PC-3 (cell line): ENCODE results near the gene ISM1. TPM values are rescaled to one million over a fixed set of nuclear protein-coding genes. Genes with fewer than 3 reads are reported as not detected.

ENCODE experiments used
- ATAC-seq: fragments of 200-7000 bp; cut with Tn5 transposase; 2 replicates; pipeline ENCODE4 v1.9.1; 2020; ENCODE audit warnings: mild to moderate bottlenecking, moderate library complexity
- BruUV-seq: library from RNA; stranded (reverse); fragments of 400-500 nt; replicated peaks from 2 replicates; lab custom pipeline; 2021; lab: Mats Ljungman, UMichigan
- CTCF ChIA-PET: fragments of 300-600 bp; sonication (Branson Sonifier 250); formaldehyde crosslinking; loops from one replicate; lab custom pipeline; 2022; ENCODE audit warnings: antibody characterized with exemption; lab: Charles Lee
- POLR2A ChIA-PET: fragments of 300-600 bp; sonication (Branson Sonifier 250); formaldehyde crosslinking; loops from one replicate; lab custom pipeline; 2022; ENCODE audit warnings: antibody characterized with exemption; ENCODE audit not compliant: unreplicated experiment; lab: Charles Lee
- DNase-seq: peaks from one replicate; pipeline ENCODE4 v3.0.0-alpha.2; 2015
- H2AFZ ChIP-seq: fragments of 300-600 bp; sonication (generic); 2 replicates; pipeline ENCODE4 v1.6.0; 2016; ENCODE audit warnings: antibody characterized with exemption, low read length
- H3F3A ChIP-seq: fragments of 300-600 bp; sonication (generic); one replicate; pipeline ENCODE4 v1.6.0; 2017; ENCODE audit warnings: antibody characterized with exemption, low read length, control low read depth, mild to moderate bottlenecking; ENCODE audit not compliant: unreplicated experiment
- H3K27ac ChIP-seq: fragments of 300-600 bp; sonication (generic); 2 replicates; pipeline ENCODE4 v1.5.1; 2016; ENCODE audit warnings: mild to moderate bottlenecking, low read length
- H3K27me3 ChIP-seq: fragments of 300-600 bp; sonication (generic); 2 replicates; pipeline ENCODE4 v1.6.1; 2016; ENCODE audit warnings: low read length, mixed read lengths
- H3K36me3 ChIP-seq: fragments of 300-600 bp; sonication (generic); 2 replicates; pipeline ENCODE4 v1.6.1; 2016; ENCODE audit warnings: low read depth, mixed run types, low read length, mixed read lengths
- H3K4me1 ChIP-seq: fragments of 300-600 bp; sonication (generic); 2 replicates; pipeline ENCODE4 v1.5.1; 2016; ENCODE audit warnings: low read length; ENCODE audit not compliant: insufficient read depth
- H3K4me2 ChIP-seq: fragments of 300-600 bp; sonication (generic); 2 replicates; pipeline ENCODE4 v1.6.0; 2016; ENCODE audit warnings: low read length
- H3K4me3 ChIP-seq: fragments of 300-600 bp; sonication (generic); 2 replicates; pipeline ENCODE4 v1.5.1; 2016; ENCODE audit warnings: mild to moderate bottlenecking, low read length, mixed read lengths
- H3K79me2 ChIP-seq: fragments of 300-600 bp; sonication (generic); 2 replicates; pipeline ENCODE4 v1.6.1; 2017; ENCODE audit warnings: low read length, mixed read lengths
- H3K9ac ChIP-seq: fragments of 300-600 bp; sonication (generic); 2 replicates; pipeline ENCODE4 v1.6.0; 2016; ENCODE audit warnings: mild to moderate bottlenecking, low read length
- H3K9me2 ChIP-seq: fragments of 300-600 bp; sonication (generic); replicated peaks from 2 replicates; pipeline ENCODE4 v1.6.1; 2016; ENCODE audit warnings: mixed run types, low read length, mixed read lengths
- H3K9me3 ChIP-seq: fragments of 300-600 bp; sonication (generic); 2 replicates; pipeline ENCODE4 v1.6.1; 2016; ENCODE audit warnings: low read length, mixed read lengths
- H4K20me1 ChIP-seq: fragments of 300-600 bp; sonication (generic); 2 replicates; pipeline ENCODE4 v1.6.1; 2016; ENCODE audit warnings: low read length, mixed read lengths
- CTCF ChIP-seq: fragments of 300-600 bp; sonication (generic); conservative IDR thresholded peaks from 2 replicates; pipeline ENCODE4 v1.5.1; 2017; ENCODE audit warnings: antibody characterized with exemption, low read depth, mild to moderate bottlenecking, low read length
- EZH2 ChIP-seq: fragments of 300-600 bp; sonication (generic); IDR thresholded peaks from one replicate; pipeline ENCODE4 v1.6.1; 2017; ENCODE audit warnings: antibody characterized with exemption, mild to moderate bottlenecking, low read length; ENCODE audit not compliant: unreplicated experiment
- EZH2phosphoT487 ChIP-seq: fragments of 300-600 bp; sonication (generic); IDR thresholded peaks from 2 replicates; pipeline ENCODE4 v1.6.1; 2018; ENCODE audit warnings: mild to moderate bottlenecking, antibody characterized with exemption, low read length, borderline replicate concordance
- intact Hi-C: fragments of 100-400 bp; cut with micrococcal nuclease; formaldehyde crosslinking; loops from 2 replicates; pipeline ENCODE4 v1.9.0; 2023
- total RNA-seq: library from RNA; depleted of rRNA; stranded (reverse); fragments of >200 nt; gene quantifications from 2 replicates; pipeline ENCODE4 v1.2.3, GENCODE V29; 2014

ISM1 gene
- total RNA-seq, 1 experiment from 2014 or later, result not detected

- Histone ChIP-seq H3K36me3 (no peaks in the 10 kb centered on the region), H2AFZ (no peak overlapping the region), H3K9me2 (no peaks in the 10 kb centered on the region), H3K4me2 (no peak overlapping the region), H3K4me3 (no peak overlapping the region), H4K20me1 (no peaks in the 10 kb centered on the region), H3K27ac (no peak overlapping the region), H3K4me1 (no peaks in the 10 kb centered on the region), H3K9ac (no peak overlapping the region), H3K9me3 (no peaks in the 10 kb centered on the region), H3K27me3 (peaks cover 84% of the 10 kb centered on the region), H3F3A (no peaks in the 10 kb centered on the region), H3K79me2 (no peaks in the 10 kb centered on the region)
- intact Hi-C loops, result no loop called here
- DNase-seq, result peak; percentile 52
- no TSS peak for BruUV-seq
- CTCF ChIA-PET, result no interaction called here
- peak; percentile 18 for ATAC-seq
- POLR2A ChIA-PET, result no interaction called here
- no peak for TF ChIP-seq CTCF
- no peak for TF ChIP-seq EZH2
- no peak for TF ChIP-seq EZH2phosphoT487
These were observed 15.1 kb upstream of the ISM1 start for GRCh38 chr20:13205848-13206434.

GRCh38 chr20:13207016-13207415, 14.1 kb upstream of the ISM1 start:
- Histone ChIP-seq H3K4me2 (no peak overlapping the region), H3K36me3 (no peaks in the 10 kb centered on the region), H3K9me2 (no peaks in the 10 kb centered on the region), H3F3A (no peaks in the 10 kb centered on the region), H2AFZ (no peak overlapping the region), H3K4me3 (no peak overlapping the region), H3K27me3 (peaks cover 90% of the 10 kb centered on the region), H3K4me1 (no peaks in the 10 kb centered on the region), H4K20me1 (no peaks in the 10 kb centered on the region), H3K9ac (no peak overlapping the region), H3K27ac (no peak overlapping the region), H3K9me3 (no peaks in the 10 kb centered on the region), H3K79me2 (no peaks in the 10 kb centered on the region)
- BruUV-seq, result no TSS peak
- ATAC-seq (no peak), DNase-seq (no peak)
- ChIA-PET CTCF (no interaction called here), POLR2A (no interaction called here)
- TF ChIP-seq EZH2, result no peak
- TF ChIP-seq EZH2phosphoT487, result no peak
- no peak for TF ChIP-seq CTCF
- intact Hi-C loops, result no loop called here

GRCh38 chr20:13211956-13212618, 9.0 kb upstream of the ISM1 start:
- ATAC-seq, result no peak
- no peaks in the 10 kb centered on the region for H3K9me2 ChIP-seq
- H3K36me3 ChIP-seq, result no peaks in the 10 kb centered on the region
- ChIA-PET POLR2A (no interaction called here), CTCF (no interaction called here)
- H3K27me3 ChIP-seq, result peaks cover 95% of the 10 kb centered on the region
- no peaks in the 10 kb centered on the region for H3K79me2 ChIP-seq
- no peak overlapping the region for H3K4me2 ChIP-seq
- DNase-seq, result no peak
- no peaks in the 10 kb centered on the region for H3K4me1 ChIP-seq
- H3K9me3 ChIP-seq, result no peaks in the 10 kb centered on the region
- no peaks in the 10 kb centered on the region for H3F3A ChIP-seq
- BruUV-seq, result no TSS peak
- no peak overlapping the region for H3K9ac ChIP-seq
- intact Hi-C loops, result no loop called here
- no peaks in the 10 kb centered on the region for H4K20me1 ChIP-seq
- TF ChIP-seq EZH2 (no peak), CTCF (no peak), EZH2phosphoT487 (no peak)
- H3K27ac ChIP-seq, result no peak overlapping the region
- H3K4me3 ChIP-seq, result no peak overlapping the region
- no peak overlapping the region for H2AFZ ChIP-seq
